Stimulated activated effector memory CD8-positive, alpha-beta T cell treated with anti-CD3 and anti-CD28 coated beads, Interleukin-12 subunit alpha, Interleukin-12 subunit beta, amount 100 ng/mL, for 72 hours (primary cell): ENCODE data around the gene CSF1R.
A peak's percentile ranks its signal among the peaks of the same experiment; 100 is the strongest.

Experiments used
- ATAC-seq: fragments of 150-1000 bp; cut with Tn5 transposase; 2 replicates; pipeline ENCODE4 v1.10.0; 2021
- DNase-seq, 2 donors: peaks; one replicate each; pipeline ENCODE4 v3.0.0; 2021 to 2022; ENCODE audit warnings: low spot score in 2 of 2
- H3K27ac Mint-ChIP-seq: one replicate; pipeline ENCODE4 v1.8.0; 2022; ENCODE audit warnings: mild to moderate bottlenecking, mixed read lengths
- H3K36me3 Mint-ChIP-seq: one replicate; pipeline ENCODE4 v1.8.0; 2022; ENCODE audit warnings: mild to moderate bottlenecking, mixed read lengths
- H3K4me1 Mint-ChIP-seq: one replicate; pipeline ENCODE4 v1.8.0; 2022; ENCODE audit warnings: mixed read lengths
- H3K4me3 Mint-ChIP-seq: one replicate; pipeline ENCODE4 v1.8.0; 2022; ENCODE audit warnings: mild to moderate bottlenecking, mixed read lengths
- H3K9me3 Mint-ChIP-seq: one replicate; pipeline ENCODE4 v1.8.0; 2022; ENCODE audit warnings: mixed read lengths

Gene CSF1R

DNA sequence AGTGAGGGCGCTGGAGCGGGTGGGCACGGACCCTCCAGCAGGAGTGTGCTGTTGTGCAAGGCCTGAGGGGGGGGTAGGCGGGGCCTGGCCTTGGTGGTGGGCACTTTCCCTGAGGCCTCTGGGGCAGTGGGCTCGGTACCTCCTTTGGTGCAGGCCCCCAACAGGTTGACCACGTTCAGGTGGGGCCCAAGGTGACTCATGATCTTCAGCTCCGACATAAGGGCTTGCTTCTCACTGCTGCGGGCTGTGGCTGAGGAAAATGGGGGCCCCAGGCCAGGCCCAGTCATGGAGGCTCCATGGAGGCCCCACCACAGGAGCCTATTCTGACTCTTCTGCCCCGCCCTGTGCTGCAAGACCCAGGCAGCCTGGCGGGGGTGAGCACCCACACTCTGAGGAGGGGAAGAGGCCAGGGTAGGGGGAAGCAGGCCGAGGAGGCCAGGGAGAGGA is 37.8 kb upstream of the CSF1R start:
- DNase-seq: no peak
- H3K9me3 Mint-ChIP-seq: no peaks in the 10 kb centered on the region
- ATAC-seq: no peak
- H3K27ac Mint-ChIP-seq: no peak overlapping the region
- H3K36me3 Mint-ChIP-seq: no peaks in the 10 kb centered on the region
- H3K4me3 Mint-ChIP-seq: no peak overlapping the region
- H3K4me1 Mint-ChIP-seq: peaks cover 6% of the 10 kb centered on the region

DNA sequence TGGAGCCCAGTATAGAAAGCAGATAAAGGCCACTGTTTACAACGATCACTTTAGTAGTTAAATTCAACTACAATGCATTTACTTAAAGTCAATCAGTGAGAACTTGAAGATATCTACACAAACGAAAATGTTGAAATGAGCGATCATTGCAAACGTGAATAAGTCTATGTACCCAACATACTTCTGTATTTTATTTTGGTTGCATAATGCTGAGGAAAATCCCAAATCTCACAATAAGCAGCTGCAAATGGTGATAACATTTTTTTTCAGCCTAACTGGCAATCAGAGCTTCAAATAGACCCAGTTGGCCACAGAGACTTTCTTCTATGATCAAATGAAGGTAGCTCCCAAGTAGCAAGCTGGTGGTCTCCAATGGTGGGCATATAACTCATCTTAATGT is 37.2 kb upstream of the CSF1R start:
- no peak overlapping the region for H3K27ac Mint-ChIP-seq
- H3K36me3 Mint-ChIP-seq: no peaks in the 10 kb centered on the region
- H3K9me3 Mint-ChIP-seq: no peaks in the 10 kb centered on the region
- no peak overlapping the region for H3K4me3 Mint-ChIP-seq
- H3K4me1 Mint-ChIP-seq: peaks cover 6% of the 10 kb centered on the region
- ATAC-seq (no peak), DNase-seq (no peak)

DNA sequence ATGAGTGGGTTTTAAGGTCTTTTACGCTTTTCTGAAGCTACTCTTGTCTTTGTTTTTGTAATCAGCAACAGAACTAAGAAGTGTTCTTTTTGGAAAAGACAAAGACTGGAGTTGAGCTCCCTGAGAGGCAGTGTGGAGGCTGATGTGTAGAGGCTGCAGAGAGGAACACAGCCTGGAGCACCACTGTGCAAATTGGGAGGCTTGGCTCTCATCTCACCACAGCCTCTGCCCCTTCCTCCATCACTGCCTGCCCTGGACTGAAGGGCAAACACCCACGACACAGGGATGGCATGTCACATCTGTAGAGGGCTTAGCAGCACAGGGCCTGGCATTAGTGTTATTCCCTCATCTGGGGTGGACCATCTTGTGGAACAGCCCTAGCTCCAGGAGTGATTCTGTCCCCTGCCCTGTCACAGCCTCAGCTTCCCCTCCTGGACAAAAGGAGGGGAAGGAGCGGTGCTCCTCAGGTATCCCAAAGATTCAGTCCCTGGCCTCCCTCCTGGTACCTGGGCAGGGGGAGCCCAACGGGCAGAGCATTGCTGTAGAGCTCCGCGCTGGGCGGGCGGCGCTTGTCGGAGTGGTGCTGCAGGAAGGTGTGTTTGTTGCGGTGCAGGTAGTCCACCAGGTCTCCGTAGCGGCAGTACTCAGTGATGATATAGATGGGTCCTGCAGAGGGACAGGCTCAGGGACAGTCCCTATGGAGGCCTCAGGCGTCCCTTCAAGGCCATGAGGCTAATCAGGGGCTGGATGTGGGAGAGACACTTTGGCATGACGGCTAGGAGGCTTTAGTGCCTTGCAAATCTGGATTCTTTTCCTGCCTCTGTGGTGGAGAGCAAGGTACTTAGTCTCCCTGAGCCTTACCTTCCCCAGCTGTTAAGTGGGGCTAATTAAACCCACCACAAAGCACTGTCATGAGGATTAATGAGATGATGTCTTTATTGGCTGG is 36.5 kb upstream of the CSF1R start:
- ATAC-seq (no peak), DNase-seq (no peak)
- Mint-ChIP-seq H3K27ac (no peak overlapping the region), H3K4me3 (no peak overlapping the region), H3K36me3 (no peaks in the 10 kb centered on the region), H3K9me3 (no peaks in the 10 kb centered on the region), H3K4me1 (peaks cover 6% of the 10 kb centered on the region)

DNA sequence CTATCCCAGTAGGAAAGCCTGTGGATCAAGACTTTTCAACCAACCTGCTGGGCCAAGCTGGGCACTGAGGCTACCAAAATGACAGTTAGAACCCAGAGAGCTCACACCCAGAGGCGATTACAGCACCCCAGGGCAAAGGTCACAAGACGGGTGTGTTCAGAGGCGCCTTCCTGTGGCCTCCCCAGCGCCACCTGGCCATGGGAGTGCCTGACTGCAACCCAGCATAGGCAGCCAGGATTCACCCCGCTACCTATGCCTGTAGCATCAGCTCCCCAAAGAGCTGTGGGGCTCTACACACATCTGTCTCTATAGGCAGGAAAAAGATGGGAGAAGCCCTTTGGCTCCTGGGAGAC is 35.8 kb upstream of the CSF1R start:
- H3K27ac Mint-ChIP-seq: peak overlapping the region; percentile 2
- DNase-seq (no peak), ATAC-seq (peak; percentile 57)
- no peaks in the 10 kb centered on the region for H3K9me3 Mint-ChIP-seq
- peaks cover 6% of the 10 kb centered on the region for H3K4me1 Mint-ChIP-seq
- no peaks in the 10 kb centered on the region for H3K36me3 Mint-ChIP-seq
- no peak overlapping the region for H3K4me3 Mint-ChIP-seq

DNA sequence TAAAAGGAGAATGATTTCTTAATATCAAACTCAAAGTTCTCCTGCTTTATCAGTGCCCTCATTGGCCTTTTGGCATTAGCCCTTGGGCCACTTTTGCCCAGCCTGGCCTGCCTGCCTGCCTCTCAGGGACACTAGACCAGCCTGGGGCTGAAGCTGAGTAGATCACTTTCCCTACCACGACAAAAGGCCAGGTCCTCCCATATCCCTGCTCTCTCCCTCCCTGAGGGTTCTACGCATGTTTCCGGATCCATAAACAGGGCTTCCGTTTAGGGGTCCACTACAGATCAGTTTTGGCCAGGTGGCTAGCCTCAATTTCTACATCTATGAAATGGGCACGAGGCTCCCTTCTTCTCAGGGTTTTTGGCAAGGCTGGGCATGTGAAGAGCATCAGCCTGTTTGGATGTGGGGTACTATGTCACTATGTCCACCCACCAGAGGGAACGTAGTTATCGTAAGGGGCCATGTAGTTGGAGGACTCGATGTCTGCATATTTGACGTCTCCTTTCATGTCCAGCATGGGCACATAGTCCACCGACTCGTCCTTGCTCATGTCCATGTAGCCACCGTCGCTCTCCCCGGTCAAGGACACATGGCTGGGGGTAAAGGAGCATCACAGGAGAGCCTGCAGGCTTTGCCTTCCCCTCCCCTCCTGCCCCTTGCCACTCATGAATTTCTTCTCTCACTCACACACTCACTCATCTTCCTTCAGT is 35.2 kb upstream of the CSF1R start:
- H3K27ac Mint-ChIP-seq: peak overlapping the region; percentile 2
- DNase-seq (no peak), ATAC-seq (no peak)
- no peaks in the 10 kb centered on the region for H3K9me3 Mint-ChIP-seq
- H3K36me3 Mint-ChIP-seq: no peaks in the 10 kb centered on the region
- no peak overlapping the region for H3K4me3 Mint-ChIP-seq
- peaks cover 6% of the 10 kb centered on the region for H3K4me1 Mint-ChIP-seq

DNA sequence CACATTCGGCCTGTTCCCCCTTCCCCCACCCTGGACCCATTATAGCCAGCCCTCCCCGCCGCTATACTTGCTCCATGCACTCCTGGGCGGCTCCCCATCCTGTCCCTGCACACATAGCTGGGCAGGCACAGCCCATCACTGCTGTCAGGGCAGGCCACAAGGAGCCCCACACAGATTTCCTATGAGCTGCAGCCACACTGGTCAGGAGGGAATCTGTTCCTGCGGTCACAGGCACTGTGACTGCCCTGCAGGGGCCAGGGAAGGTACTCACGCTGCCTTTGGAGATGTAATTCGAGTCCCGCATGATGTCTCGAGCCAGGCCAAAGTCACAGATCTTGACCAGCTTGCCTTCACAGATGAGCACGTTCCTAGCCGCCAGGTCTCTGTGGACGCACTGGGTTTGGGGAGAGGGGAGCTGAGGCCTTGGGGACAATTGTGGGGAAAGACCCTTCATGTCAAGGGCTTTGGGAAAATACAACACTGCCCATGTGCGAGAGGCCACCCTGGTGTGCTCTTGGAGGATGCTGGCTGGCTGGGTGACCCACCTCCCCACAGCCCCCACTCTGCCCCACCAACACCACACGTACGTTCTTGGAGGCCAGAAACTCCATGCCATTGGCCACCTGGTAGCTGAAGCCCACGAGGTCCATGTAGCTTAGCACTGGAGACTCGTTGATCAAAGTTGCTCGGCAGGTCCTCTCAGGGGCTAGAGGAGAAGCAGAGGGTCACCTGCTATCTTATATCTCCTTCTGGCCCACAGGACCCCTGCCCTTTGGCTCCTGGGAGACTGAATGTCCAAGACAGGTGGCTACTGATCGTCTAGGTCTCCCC is 34.5 kb upstream of the CSF1R start:
- no peak for ATAC-seq
- no peaks in the 10 kb centered on the region for H3K9me3 Mint-ChIP-seq
- peaks cover 6% of the 10 kb centered on the region for H3K4me1 Mint-ChIP-seq
- no peaks in the 10 kb centered on the region for H3K36me3 Mint-ChIP-seq
- H3K4me3 Mint-ChIP-seq: no peak overlapping the region
- DNase-seq: no peak
- no peak overlapping the region for H3K27ac Mint-ChIP-seq

DNA sequence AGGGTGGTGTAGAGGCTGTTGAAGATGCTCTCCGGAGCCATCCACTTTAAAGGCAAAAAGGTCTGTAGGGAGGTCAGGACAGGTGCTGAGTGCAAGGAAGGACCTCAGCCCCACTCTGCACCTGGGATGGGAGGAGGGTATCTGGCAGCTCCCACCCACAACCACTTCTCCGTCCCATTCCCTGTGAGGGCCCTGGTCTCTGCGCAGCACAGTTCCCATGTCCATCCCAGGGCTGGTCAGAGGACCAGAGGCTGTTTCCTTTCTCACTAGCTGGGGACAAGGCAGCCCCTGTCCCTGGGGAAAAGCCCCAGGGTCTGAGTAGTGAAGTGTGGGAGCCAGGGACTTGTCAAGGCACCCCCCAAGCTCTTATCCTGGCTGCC is 33.7 kb upstream of the CSF1R start:
- Mint-ChIP-seq H3K9me3 (no peaks in the 10 kb centered on the region), H3K4me3 (no peak overlapping the region), H3K4me1 (peaks cover 6% of the 10 kb centered on the region), H3K27ac (peak overlapping the region; percentile 70), H3K36me3 (no peaks in the 10 kb centered on the region)
- DNase-seq: no peak
- peak; percentile 5 for ATAC-seq

DNA sequence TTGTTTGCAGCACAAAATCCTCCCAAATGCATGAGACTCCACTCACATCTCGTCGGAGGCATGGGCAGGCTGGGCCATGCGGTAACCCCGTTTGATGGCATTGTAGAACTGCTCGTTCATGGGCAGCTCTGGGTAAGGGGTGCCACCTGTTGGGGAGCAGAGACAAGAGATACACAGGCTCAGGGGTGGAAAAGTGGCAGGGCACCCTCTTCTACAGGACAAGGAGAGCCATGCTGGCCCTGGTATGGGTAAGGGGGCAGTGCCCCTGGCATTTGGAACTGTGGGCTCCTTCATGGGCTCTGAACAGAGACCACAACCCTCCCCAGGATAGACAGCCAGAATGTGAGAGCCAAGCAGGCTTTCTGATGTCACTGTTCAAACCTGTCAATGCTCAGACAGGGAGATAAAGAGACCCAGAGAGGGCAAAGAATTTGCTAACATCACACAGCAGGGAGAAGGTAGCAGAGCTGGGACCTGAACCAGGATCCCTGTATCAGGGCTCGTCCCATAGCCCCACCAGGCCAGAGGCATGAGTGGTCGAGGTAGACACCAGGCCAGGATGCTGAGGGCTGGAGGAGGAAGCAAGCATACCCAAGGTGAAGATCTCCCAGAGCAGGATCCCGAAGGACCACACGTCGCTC is 33.2 kb upstream of the CSF1R start:
- DNase-seq: no peak
- no peak for ATAC-seq
- Mint-ChIP-seq H3K4me3 (no peak overlapping the region), H3K4me1 (peaks cover 6% of the 10 kb centered on the region), H3K9me3 (no peaks in the 10 kb centered on the region), H3K27ac (peak overlapping the region; percentile 70), H3K36me3 (no peaks in the 10 kb centered on the region)

DNA sequence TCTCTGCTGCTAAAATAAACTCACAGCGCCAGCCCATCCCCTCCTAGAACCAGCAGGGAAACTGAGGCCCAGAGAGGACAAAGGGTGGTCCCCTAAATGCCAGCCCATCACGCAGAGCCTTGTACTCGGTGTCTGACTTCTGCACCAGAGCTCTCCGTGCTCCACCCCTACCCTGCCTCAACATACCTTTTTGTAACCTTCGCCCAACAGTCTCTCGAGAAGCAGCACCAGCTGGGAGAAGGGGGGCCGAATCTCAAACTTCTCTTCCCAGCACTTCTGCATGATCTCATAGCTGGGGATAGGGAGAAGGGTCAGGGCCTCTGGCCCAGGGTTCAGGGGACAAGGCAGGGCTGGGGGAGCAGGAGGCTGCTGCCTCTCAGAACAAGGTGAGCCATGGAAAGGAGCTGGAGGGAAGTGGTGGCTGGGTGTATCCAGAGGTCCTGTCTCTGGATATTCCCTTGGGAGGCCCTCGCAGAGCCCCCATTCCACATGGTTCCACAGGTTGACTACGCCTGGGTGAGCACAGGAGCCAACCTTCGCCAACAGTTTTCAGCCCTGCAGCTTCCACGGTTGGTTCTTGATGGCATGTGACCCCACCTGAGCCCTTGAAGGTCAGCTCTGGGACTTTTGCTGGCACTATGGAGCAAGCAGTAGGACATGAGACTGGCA is 32.3 kb upstream of the CSF1R start:
- ATAC-seq (no peak), DNase-seq (no peak)
- no peak overlapping the region for H3K4me3 Mint-ChIP-seq
- no peaks in the 10 kb centered on the region for H3K9me3 Mint-ChIP-seq
- peaks cover 6% of the 10 kb centered on the region for H3K4me1 Mint-ChIP-seq
- no peaks in the 10 kb centered on the region for H3K36me3 Mint-ChIP-seq
- H3K27ac Mint-ChIP-seq: no peak overlapping the region

DNA sequence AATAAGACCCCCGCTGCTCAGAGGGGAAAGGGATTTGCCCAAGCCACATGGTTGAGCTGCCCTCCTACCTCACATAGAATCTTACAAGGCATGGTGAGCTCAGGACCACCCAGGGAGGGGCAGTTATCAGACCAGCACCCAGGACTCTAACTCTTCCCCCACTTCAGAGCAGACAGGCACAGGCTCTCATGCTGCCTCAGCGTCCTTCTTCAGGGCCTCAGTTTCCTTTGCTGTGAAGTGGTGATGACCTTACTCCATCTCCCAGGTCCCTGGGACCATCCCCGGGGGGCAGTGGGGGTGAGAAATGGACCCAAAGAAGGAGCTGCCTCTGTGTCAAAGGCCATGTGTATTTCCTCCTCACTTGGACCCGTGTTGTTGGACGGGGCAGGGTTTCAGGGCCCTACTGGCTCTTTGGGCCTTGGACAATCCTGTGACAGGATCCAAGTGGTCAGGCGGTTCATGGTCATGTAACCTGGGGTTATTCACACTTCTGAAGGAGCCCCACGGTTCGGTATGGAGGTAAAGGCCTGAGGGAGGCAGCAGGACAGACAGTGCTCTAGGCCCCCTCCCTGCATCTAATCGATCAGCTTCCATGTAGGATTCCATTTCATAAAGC is 31.7 kb upstream of the CSF1R start:
- Mint-ChIP-seq H3K36me3 (no peaks in the 10 kb centered on the region), H3K4me3 (no peak overlapping the region), H3K27ac (no peak overlapping the region), H3K4me1 (peaks cover 6% of the 10 kb centered on the region), H3K9me3 (no peaks in the 10 kb centered on the region)
- ATAC-seq (no peak), DNase-seq (no peak)

DNA sequence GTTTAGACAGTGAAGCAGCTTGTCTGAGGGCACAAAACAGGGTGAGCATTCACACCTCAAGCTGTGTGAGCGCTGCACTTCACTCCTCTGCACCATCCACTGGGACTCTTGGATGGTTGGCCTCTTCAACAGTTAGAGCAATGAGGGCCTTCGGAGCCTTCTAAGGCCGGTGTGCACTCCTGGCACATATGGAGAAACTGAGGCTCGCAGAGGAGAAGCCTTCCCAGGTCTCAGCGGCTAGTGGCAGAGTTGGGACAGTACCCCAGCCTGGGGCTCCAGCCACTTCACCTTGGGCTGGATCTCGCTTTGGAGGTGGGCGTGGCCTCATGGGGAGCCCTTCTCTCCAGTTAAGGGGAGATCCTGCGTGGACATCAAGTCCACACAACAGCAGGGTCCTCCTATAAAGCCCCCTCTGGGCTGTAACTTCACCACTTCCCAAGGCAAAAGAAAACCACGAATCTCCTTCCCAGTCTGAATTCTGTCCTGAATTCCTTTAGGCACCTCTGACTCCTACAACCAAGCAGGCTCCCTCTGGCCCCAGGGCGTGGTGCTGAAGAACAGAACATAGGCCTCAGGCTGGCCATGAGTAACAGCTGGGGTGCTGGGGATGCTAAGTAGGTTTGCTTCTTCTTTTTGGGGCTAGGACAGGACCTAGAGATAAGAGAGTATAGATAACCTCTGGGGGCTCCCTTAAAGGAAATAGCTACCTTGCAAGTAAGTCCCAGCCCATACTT is 30.5 kb upstream of the CSF1R start:
- Mint-ChIP-seq H3K36me3 (no peaks in the 10 kb centered on the region), H3K4me3 (no peak overlapping the region), H3K4me1 (peaks cover 1% of the 10 kb centered on the region), H3K9me3 (no peaks in the 10 kb centered on the region), H3K27ac (no peak overlapping the region)
- ATAC-seq (no peak), DNase-seq (no peak)

DNA sequence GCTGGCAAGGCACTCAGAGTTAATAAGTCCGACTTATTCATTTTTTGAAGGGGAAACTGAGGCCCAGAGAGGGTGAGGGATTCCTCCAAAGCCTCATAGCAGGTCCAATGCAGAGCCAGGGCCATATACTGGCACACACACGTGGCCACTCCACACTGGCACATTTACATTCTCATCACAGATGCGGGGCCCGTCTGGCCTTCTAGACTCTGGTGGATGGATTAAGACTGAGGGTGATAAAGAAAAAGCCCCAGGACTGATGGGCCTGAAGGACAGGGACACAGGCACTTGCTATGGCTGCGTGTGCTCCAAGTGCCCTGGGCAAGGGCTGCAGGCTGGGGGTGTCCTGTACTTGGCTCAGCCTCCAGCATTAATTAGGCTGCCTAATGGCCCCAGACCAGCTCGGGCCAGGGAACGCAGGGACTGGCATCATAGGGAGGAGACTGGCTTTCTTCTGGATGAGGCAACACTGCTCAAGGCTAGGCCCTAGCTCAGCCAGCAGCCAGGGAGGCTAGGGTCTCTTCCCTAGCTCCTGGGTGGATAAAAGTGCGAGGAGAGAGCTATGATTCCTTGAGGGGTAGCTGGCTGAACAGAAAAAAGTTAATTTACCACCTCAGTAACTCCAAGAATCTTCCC is 28.5 kb upstream of the CSF1R start:
- no peaks in the 10 kb centered on the region for H3K9me3 Mint-ChIP-seq
- H3K36me3 Mint-ChIP-seq: no peaks in the 10 kb centered on the region
- ATAC-seq: no peak
- no peaks in the 10 kb centered on the region for H3K4me1 Mint-ChIP-seq
- no peak for DNase-seq
- H3K27ac Mint-ChIP-seq: no peak overlapping the region
- no peak overlapping the region for H3K4me3 Mint-ChIP-seq

DNA sequence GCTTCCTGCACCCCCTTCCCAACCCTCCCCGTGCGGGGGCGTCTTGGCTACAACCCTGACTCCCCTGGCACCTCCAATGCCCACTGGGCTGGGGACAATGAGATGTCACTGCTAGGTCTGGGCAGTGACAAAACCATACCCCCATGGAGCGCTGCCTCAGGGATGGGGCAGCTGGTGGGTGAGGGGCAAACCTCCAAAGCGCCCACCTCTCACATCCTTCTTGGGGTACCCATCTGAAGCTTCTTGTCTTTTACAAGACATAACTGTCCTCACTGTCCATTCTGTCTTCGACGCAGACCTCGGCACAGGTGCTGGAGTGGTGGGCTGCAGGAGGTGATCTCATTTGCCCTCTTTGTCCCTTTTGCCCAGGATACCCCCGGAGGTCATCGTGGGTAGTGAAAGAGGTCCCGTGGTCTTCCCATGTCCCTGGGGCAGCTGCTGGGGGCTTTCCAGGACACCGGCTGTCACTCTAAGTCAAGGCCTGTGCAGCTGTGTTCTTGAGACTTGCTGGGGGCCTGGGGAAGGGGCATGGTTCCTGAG is 27.8 kb upstream of the CSF1R start:
- DNase-seq (no peak), ATAC-seq (no peak)
- no peak overlapping the region for H3K4me3 Mint-ChIP-seq
- H3K27ac Mint-ChIP-seq: no peak overlapping the region
- no peaks in the 10 kb centered on the region for H3K9me3 Mint-ChIP-seq
- H3K36me3 Mint-ChIP-seq: no peaks in the 10 kb centered on the region
- H3K4me1 Mint-ChIP-seq: no peaks in the 10 kb centered on the region
